Testis (tissue), 2 donors: ENCODE measurements around the gene ESRRB.

Source experiments
- POLR2A ChIP-seq: fragments of 450-650 bp; IDR thresholded peaks from one replicate; pipeline ENCODE4 v1.6.1; 2017; ENCODE audit warnings: antibody characterized with exemption, mild to moderate bottlenecking, moderate library complexity
- TF ChIP-seq, protein P1 (sequence below), 3 experiments: fragments of 450-650 bp in 2 of 3; fragments of 200-600 bp in 1 of 3; sonication (generic) in 1 of 3; IDR thresholded peaks; one replicate each; pipeline ENCODE4 v1.5.1; 2016 to 2019; ENCODE audit warnings: antibody characterized with exemption in 3 of 3, mild to moderate bottlenecking in 2 of 3, moderate library complexity in 1 of 3

DNA sequence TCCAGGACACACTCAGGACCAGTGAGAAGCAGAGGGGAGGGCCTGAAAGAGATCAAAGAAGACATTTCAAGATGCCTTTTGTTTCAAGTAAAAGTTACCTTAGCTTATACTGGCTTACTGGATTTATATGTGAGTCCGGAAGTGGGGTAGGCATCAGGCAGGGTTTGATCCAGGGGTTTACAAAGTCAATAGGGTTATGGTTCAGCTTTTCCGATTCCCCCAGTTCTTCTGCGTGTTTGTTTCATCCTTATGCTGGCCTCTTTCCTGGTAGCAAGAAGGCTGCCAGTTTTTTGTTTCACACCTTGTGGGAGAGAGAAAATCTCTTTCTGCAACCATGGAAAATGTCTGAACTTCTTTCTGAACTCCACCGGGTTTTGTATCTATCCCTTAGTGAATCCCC is 126.3 kb downstream of the ESRRB start:
- TF ChIP-seq, protein P1, sequence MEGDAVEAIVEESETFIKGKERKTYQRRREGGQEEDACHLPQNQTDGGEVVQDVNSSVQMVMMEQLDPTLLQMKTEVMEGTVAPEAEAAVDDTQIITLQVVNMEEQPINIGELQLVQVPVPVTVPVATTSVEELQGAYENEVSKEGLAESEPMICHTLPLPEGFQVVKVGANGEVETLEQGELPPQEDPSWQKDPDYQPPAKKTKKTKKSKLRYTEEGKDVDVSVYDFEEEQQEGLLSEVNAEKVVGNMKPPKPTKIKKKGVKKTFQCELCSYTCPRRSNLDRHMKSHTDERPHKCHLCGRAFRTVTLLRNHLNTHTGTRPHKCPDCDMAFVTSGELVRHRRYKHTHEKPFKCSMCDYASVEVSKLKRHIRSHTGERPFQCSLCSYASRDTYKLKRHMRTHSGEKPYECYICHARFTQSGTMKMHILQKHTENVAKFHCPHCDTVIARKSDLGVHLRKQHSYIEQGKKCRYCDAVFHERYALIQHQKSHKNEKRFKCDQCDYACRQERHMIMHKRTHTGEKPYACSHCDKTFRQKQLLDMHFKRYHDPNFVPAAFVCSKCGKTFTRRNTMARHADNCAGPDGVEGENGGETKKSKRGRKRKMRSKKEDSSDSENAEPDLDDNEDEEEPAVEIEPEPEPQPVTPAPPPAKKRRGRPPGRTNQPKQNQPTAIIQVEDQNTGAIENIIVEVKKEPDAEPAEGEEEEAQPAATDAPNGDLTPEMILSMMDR (IDR thresholded peaks at IDR 0.05): no peak
- TF ChIP-seq POLR2A: no peak
